K562 (cell line): Measurements from ENCODE around the gene CD226. TPM values are rescaled to one million over a fixed set of nuclear protein-coding genes. Genes with fewer than 3 reads are reported as not detected.

ENCODE experiments used
- ATAC-seq: fragments of 200-7000 bp; cut with Tn5 transposase; 3 replicates; pipeline ENCODE4 v1.9.1; 2020; ENCODE audit warnings: moderate library complexity
- BruUV-seq: library from RNA; stranded (reverse); fragments of 400-500 nt; replicated peaks from 2 replicates; lab custom pipeline; 2021; lab: Mats Ljungman, UMichigan
- CTCF ChIA-PET: fragments of 300-600 bp; formaldehyde crosslinking; extraction: SDS; loops from one replicate; lab custom pipeline; 2021; ENCODE audit warnings: low intra/inter-chr PET ratio; lab: Yijun Ruan, JAX
- POLR2A ChIA-PET: fragments of 300-600, 350-650 bp; sonication (Branson Sonifier 250); formaldehyde crosslinking; extraction: SDS; loops from one replicate; lab custom pipeline; 2021; ENCODE audit warnings: antibody characterized with exemption, inconsistent platforms; lab: Yijun Ruan, JAX
- DNase-seq, 4 experiments: peaks; one replicate each; pipeline versions ENCODE4 v3.0.0 to v3.0.0-alpha.2; 2011 to 2018; ENCODE audit warnings: low spot score in 3 of 4, mixed read lengths in 3 of 4; ENCODE audit errors: extremely low read depth in 1 of 4
- FAIRE-seq: peaks from 2 replicates; lab custom pipeline; 2011; peaks lifted over from hg19 to GRCh38; lab: Jason Lieb, UNC
- H2AFZ ChIP-seq: 2 replicates; pipeline ENCODE4 v1.6.0; 2011; ENCODE audit warnings: low read depth, low read length, control low read depth, inconsistent platforms
- H3K27ac ChIP-seq: fragments of 200-600 bp; 3 replicates; pipeline ENCODE4 v1.8.0; 2011; ENCODE audit warnings: low read depth, mild to moderate bottlenecking, control low read depth, inconsistent platforms, low read length, moderate library complexity, mixed read lengths; ENCODE audit errors: extremely low read depth
- H3K27me3 ChIP-seq, 2 experiments: fragments of 300-600 bp in 1 of 2; 2 replicates in 1 of 2; 3 replicates in 1 of 2; pipeline versions ENCODE4 v1.6.0 to v1.8.0; 2011; ENCODE audit warnings: inconsistent platforms in 2 of 2, low read length in 2 of 2, mild to moderate bottlenecking in 1 of 2, mixed read lengths in 1 of 2, moderate library complexity in 1 of 2; ENCODE audit not compliant: control insufficient read depth in 2 of 2, insufficient read depth in 2 of 2
- H3K36me3 ChIP-seq: fragments of 300-600 bp; 3 replicates; pipeline ENCODE4 v1.8.0; 2011; ENCODE audit warnings: mild to moderate bottlenecking, low read length, inconsistent platforms; ENCODE audit not compliant: control insufficient read depth, insufficient read depth
- H3K4me1 ChIP-seq, 2 experiments: fragments of 200-600 bp in 1 of 2; replicated peaks in 1 of 2; 2 replicates in 1 of 2; 3 replicates in 1 of 2; pipeline versions ENCODE4 v1.5.1 to v1.8.0; 2011; ENCODE audit warnings: inconsistent platforms in 2 of 2, low read length in 2 of 2, mild to moderate bottlenecking in 1 of 2, mixed read lengths in 1 of 2, moderate library complexity in 1 of 2; ENCODE audit not compliant: control insufficient read depth in 2 of 2, insufficient read depth in 2 of 2
- H3K4me2 ChIP-seq: 2 replicates; pipeline ENCODE4 v1.6.1; 2011; ENCODE audit warnings: low read length, control low read depth, inconsistent platforms, mixed read lengths; ENCODE audit not compliant: insufficient read depth
- H3K4me3 ChIP-seq: fragments of 200-600 bp; sonication (generic), shearing (Covaris generic); 2 replicates; pipeline ENCODE4 v1.5.1; 2016; ENCODE audit warnings: control low read depth, inconsistent platforms
- H3K79me2 ChIP-seq: fragments of 200-600 bp; 3 replicates; pipeline ENCODE4 v1.8.0; 2011; ENCODE audit warnings: low read length, inconsistent platforms; ENCODE audit not compliant: control insufficient read depth, insufficient read depth
- H3K9ac ChIP-seq, 2 experiments: 2 replicates each; pipeline versions ENCODE4 v1.6.0 to v1.6.1; 2011; ENCODE audit warnings: low read depth in 2 of 2, low read length in 2 of 2, control low read depth in 1 of 2, inconsistent platforms in 1 of 2, mild to moderate bottlenecking in 1 of 2, mixed read lengths in 1 of 2; ENCODE audit not compliant: insufficient read depth in 1 of 2
- H3K9me1 ChIP-seq: one replicate; pipeline ENCODE4 v1.6.0; 2011; ENCODE audit warnings: inconsistent platforms, mild to moderate bottlenecking, low read length, moderate library complexity; ENCODE audit not compliant: control insufficient read depth, insufficient read depth
- H3K9me3 ChIP-seq: replicated peaks from 2 replicates; pipeline ENCODE4 v1.5.1; 2011; ENCODE audit warnings: low read depth, low read length, inconsistent platforms; ENCODE audit not compliant: control insufficient read depth, insufficient read depth
- H4K20me1 ChIP-seq: replicated peaks from 2 replicates; pipeline ENCODE4 v1.6.1; 2011; ENCODE audit warnings: low read length, inconsistent platforms, mixed read lengths; ENCODE audit not compliant: control insufficient read depth, insufficient read depth
- CEBPB ChIP-seq: fragments of 450-650 bp; IDR thresholded peaks from 2 replicates; pipeline ENCODE4 v1.6.1; 2016; ENCODE audit warnings: missing genetic modification characterization, missing compliant biosample characterization
- HIVEP1 ChIP-seq: fragments of 250-450 bp; sonication (Bioruptor Pico); IDR thresholded peaks from 2 replicates; pipeline ENCODE4 v1.4.0; 2020; ENCODE audit warnings: mild to moderate bottlenecking
- HOXB6 ChIP-seq: fragments of 250-450 bp; sonication (Bioruptor Pico); IDR thresholded peaks from 2 replicates; pipeline ENCODE4 v1.5.1; 2022; ENCODE audit warnings: mild to moderate bottlenecking, borderline replicate concordance
- JUND ChIP-seq, 2 experiments: IDR thresholded peaks; 2 replicates in 1 of 2; 3 replicates in 1 of 2; pipeline ENCODE4 v1.6.1; 2011; ENCODE audit warnings: borderline replicate concordance in 2 of 2, low read depth in 2 of 2, low read length in 2 of 2, improper control_type of control experiment in 1 of 2, missing biosample characterization in 1 of 2, missing genetic modification characterization in 1 of 2, missing genetic modification reagents in 1 of 2
- MTF1 ChIP-seq: fragments of 250-450 bp; sonication (Bioruptor Pico); IDR thresholded peaks from 2 replicates; pipeline ENCODE4 v1.9.0; 2021; ENCODE audit warnings: moderate library complexity, mild to moderate bottlenecking, inconsistent platforms, borderline replicate concordance
- TAF9B ChIP-seq: fragments of 450-650 bp; IDR thresholded peaks from 2 replicates; pipeline ENCODE4 v1.6.1; 2018; ENCODE audit warnings: mild to moderate bottlenecking; ENCODE audit not compliant: partially characterized antibody
- TFAM ChIP-seq: fragments of 250-450 bp; sonication (Bioruptor Pico); conservative IDR thresholded peaks from 2 replicates; pipeline ENCODE4 v1.5.0; 2021; ENCODE audit warnings: mild to moderate bottlenecking, moderate library complexity
- TRIM24 ChIP-seq, 2 experiments: fragments of 450-650 bp; IDR thresholded peaks; 2 replicates each; pipeline ENCODE4 v1.6.1; 2016
- ZC3H11A ChIP-seq: IDR thresholded peaks from 2 replicates; pipeline ENCODE4 v1.6.1; 2012; ENCODE audit warnings: low read depth, low read length, improper control_type of control experiment
- WGBS: fragments of 100-300 bp; shearing (Covaris generic); methylation state at CpG from one replicate; pipeline ENCODE4 v1.1.6; 2016; ENCODE audit warnings: low coverage, mixed read lengths; ENCODE audit not compliant: insufficient coverage; ENCODE audit errors: missing lambda C conversion rate; 5-methylcytosine and 5-hydroxymethylcytosine counted together
- in situ Hi-C: fragments of 300-500 bp; cut with MboI; formaldehyde crosslinking; loops from 4 replicates; pipeline ENCODE4 v1.15.0; 2018; ENCODE audit warnings: inconsistent platforms, mixed read lengths
- intact Hi-C: fragments of 100-400 bp; cut with micrococcal nuclease; formaldehyde crosslinking; loops from 2 replicates; pipeline ENCODE4 v1.14.2; 2022
- polyA plus RNA-seq, 8 experiments: library from polyadenylated mRNA; depleted of rRNA in 4 of 8; stranded (reverse) in 5 of 8; unstranded in 3 of 8; fragments of >200 nt; fragmentation: Nextera tagmentation in 2 of 8; fragmentation: Illumina TruSeq in 1 of 8; extraction: Ambion mirVana in 2 of 8; extraction: Trizol in 1 of 8; gene quantifications; 2 replicates each; pipeline versions ENCODE4 v1.2.1 to v1.2.3, GENCODE V29; 2011 to 2014; ENCODE audit warnings: inconsistent platforms in 1 of 8, missing spikeins in 1 of 8
- total RNA-seq, 7 experiments: library from RNA; depleted of rRNA in 6 of 7; stranded (reverse); fragments of >200 nt in 6 of 7; fragmentation: Illumina TruSeq in 2 of 7; extraction: Trizol in 2 of 7; gene quantifications; 2 replicates each; pipeline versions ENCODE4 v1.2.1 to v1.2.3, GENCODE V29; 2011 to 2021; ENCODE audit warnings: low replicate concordance in 1 of 7
- TF ChIP-seq, protein P1 (sequence below): fragments of 450-650 bp; formaldehyde crosslinking; IDR thresholded peaks from 2 replicates; pipeline ENCODE4 v1.4.0; 2022; ENCODE audit warnings: mild to moderate bottlenecking, moderate library complexity
- TF ChIP-seq, protein P2 (sequence below): fragments of 250-450 bp; sonication (Bioruptor Pico); IDR thresholded peaks from 2 replicates; pipeline ENCODE4 v1.8.0; 2022; ENCODE audit warnings: moderate library complexity, mild to moderate bottlenecking, inconsistent platforms

CD226 gene
- total and polyA plus RNA-seq, 9 of the 15 experiments (the other 6 are each of a cell fraction or from before 2014, with no cell fraction given), result 0.32 to 1.7 (median 0.80) TPM

DNA sequence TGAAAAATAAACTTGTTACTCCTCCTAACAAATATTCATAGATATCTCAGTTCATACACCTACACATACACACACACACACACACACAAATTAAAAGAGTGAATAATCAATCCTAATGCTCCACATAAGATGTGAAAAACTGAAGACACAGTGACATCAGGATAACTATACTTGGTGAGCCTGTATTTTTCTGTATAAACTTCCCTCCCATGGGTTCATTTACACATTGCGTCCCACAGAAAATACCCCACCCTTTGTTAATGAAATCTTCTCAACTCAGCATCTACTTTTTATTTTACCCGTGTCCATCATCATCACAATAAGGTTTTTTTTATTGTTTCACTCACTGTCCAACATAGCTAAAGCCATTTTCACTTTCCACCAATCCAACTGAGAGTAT lies 60.4 kb downstream of the CD226 start:
- POLR2A ChIA-PET, result no interaction called here
- Histone ChIP-seq H3K4me1 (no peaks in the 10 kb centered on the region), H3K9ac (no peak overlapping the region), H3K36me3 (no peaks in the 10 kb centered on the region), H3K4me3 (no peak overlapping the region), H2AFZ (no peak overlapping the region), H3K9me1 (no peaks in the 10 kb centered on the region), H3K27ac (no peak overlapping the region), H4K20me1 (no peaks in the 10 kb centered on the region), H3K27me3 (no peaks in the 10 kb centered on the region), H3K9me3 (no peaks in the 10 kb centered on the region), H3K79me2 (no peaks in the 10 kb centered on the region), H3K4me2 (no peak overlapping the region)
- FAIRE-seq, result no peak
- intact Hi-C loops (no loop called here), in situ Hi-C loops (no loop called here)
- BruUV-seq, result no TSS peak
- no peak for TF ChIP-seq JUND (IDR thresholded peaks at IDR 0.05; ENCODE audit: borderline replicate concordance, low read depth, low read length)
- TF ChIP-seq JUND (tag; IDR thresholded peaks at IDR 0.05; ENCODE audit: borderline replicate concordance, low read depth, low read length), result no peak
- no peak for TF ChIP-seq CEBPB (tag)
- no peak for TF ChIP-seq TAF9B
- no peak for TF ChIP-seq MTF1 (CRISPR knock-in tag)
- TF ChIP-seq ZC3H11A, result no peak
- no peak for TF ChIP-seq HIVEP1
- TF ChIP-seq, protein P1, sequence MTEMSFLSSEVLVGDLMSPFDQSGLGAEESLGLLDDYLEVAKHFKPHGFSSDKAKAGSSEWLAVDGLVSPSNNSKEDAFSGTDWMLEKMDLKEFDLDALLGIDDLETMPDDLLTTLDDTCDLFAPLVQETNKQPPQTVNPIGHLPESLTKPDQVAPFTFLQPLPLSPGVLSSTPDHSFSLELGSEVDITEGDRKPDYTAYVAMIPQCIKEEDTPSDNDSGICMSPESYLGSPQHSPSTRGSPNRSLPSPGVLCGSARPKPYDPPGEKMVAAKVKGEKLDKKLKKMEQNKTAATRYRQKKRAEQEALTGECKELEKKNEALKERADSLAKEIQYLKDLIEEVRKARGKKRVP (CRISPR knock-in tag), result no peak
- TF ChIP-seq TRIM24 (IDR thresholded peaks at IDR 0.05), result no peak
- TF ChIP-seq TFAM (CRISPR knock-in tag), result no peak
- TF ChIP-seq, protein P2, sequence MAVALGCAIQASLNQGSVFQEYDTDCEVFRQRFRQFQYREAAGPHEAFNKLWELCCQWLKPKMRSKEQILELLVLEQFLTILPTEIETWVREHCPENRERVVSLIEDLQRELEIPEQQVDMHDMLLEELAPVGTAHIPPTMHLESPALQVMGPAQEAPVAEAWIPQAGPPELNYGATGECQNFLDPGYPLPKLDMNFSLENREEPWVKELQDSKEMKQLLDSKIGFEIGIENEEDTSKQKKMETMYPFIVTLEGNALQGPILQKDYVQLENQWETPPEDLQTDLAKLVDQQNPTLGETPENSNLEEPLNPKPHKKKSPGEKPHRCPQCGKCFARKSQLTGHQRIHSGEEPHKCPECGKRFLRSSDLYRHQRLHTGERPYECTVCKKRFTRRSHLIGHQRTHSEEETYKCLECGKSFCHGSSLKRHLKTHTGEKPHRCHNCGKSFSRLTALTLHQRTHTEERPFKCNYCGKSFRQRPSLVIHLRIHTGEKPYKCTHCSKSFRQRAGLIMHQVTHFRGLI (CRISPR knock-in tag), result no peak
- no peak for TF ChIP-seq HOXB6 (CRISPR knock-in tag)
- DNase-seq, result no peak
- 5% methylated on average over 2 of the region's 2 CpGs for WGBS
- CTCF ChIA-PET, result no interaction called here
- ATAC-seq, result no peak
